K562 (cell line): ENCODE data around the gene MPND. TPM values are rescaled to one million over a fixed set of nuclear protein-coding genes. Genes with fewer than 3 reads are reported as not detected.
A peak's percentile ranks its signal among the peaks of the same experiment; 100 is the strongest.

Experiments
- CSDE1 ChIP-seq, 2 experiments: fragments of 450-650 bp; IDR thresholded peaks; 2 replicates each; pipeline ENCODE4 v1.6.1; 2016; ENCODE audit warnings: mild to moderate bottlenecking in 1 of 2
- HEY1 ChIP-seq: fragments of 250-450 bp; sonication (Bioruptor Pico); IDR thresholded peaks from 2 replicates; pipeline ENCODE4 v1.5.0; 2020; ENCODE audit warnings: mild to moderate bottlenecking, moderate library complexity, borderline replicate concordance
- MTA2 ChIP-seq: fragments of 450-650 bp; IDR thresholded peaks from 2 replicates; pipeline ENCODE4 v1.6.1; 2016; ENCODE audit warnings: low read depth
- NBN ChIP-seq: fragments of 450-650 bp; IDR thresholded peaks from 2 replicates; pipeline ENCODE4 v1.6.1; 2016; ENCODE audit warnings: low read depth, mild to moderate bottlenecking
- NUFIP1 ChIP-seq: fragments of 450-650 bp; IDR thresholded peaks from 2 replicates; pipeline ENCODE4 v1.6.1; 2018; ENCODE audit not compliant: partially characterized antibody
- RCOR1 ChIP-seq, 2 experiments: IDR thresholded peaks; 2 replicates each; pipeline ENCODE4 v1.6.1; 2012; ENCODE audit warnings: low read depth in 2 of 2, low read length in 2 of 2, borderline replicate concordance in 1 of 2, improper control_type of control experiment in 1 of 2
- SMC3 ChIP-seq: conservative IDR thresholded peaks from 2 replicates; pipeline ENCODE4 v1.6.1; 2011; ENCODE audit warnings: low read depth, low read length, improper control_type of control experiment; ENCODE audit not compliant: insufficient read depth
- ZNF76 ChIP-seq: fragments of 250-450 bp; sonication (Bioruptor Pico); IDR thresholded peaks from 2 replicates; pipeline ENCODE4 v1.4.0; 2020; ENCODE audit warnings: mild to moderate bottlenecking, moderate library complexity, borderline replicate concordance
- ZNF79 ChIP-seq: fragments of 250-450 bp; sonication (Bioruptor Pico); IDR thresholded peaks from 2 replicates; pipeline ENCODE4 v1.4.0; 2020; ENCODE audit warnings: low read depth, mild to moderate bottlenecking, moderate library complexity
- ZNF830 ChIP-seq: fragments of 250-450 bp; sonication (Bioruptor Pico); IDR thresholded peaks from 2 replicates; pipeline ENCODE4 v1.5.0; 2021; ENCODE audit warnings: mild to moderate bottlenecking
- polyA plus RNA-seq, 8 experiments: library from polyadenylated mRNA; depleted of rRNA in 4 of 8; stranded (reverse) in 5 of 8; unstranded in 3 of 8; fragments of >200 nt; fragmentation: Nextera tagmentation in 2 of 8; fragmentation: Illumina TruSeq in 1 of 8; extraction: Ambion mirVana in 2 of 8; extraction: Trizol in 1 of 8; gene quantifications; 2 replicates each; pipeline versions ENCODE4 v1.2.1 to v1.2.3, GENCODE V29; 2011 to 2014; ENCODE audit warnings: inconsistent platforms in 1 of 8, missing spikeins in 1 of 8
- total RNA-seq, 7 experiments: library from RNA; depleted of rRNA in 6 of 7; stranded (reverse); fragments of >200 nt in 6 of 7; fragmentation: Illumina TruSeq in 2 of 7; extraction: Trizol in 2 of 7; gene quantifications; 2 replicates each; pipeline versions ENCODE4 v1.2.1 to v1.2.3, GENCODE V29; 2011 to 2021; ENCODE audit warnings: low replicate concordance in 1 of 7
- TF ChIP-seq, protein P1 (sequence below): fragments of 200-400 bp; formaldehyde crosslinking; IDR thresholded peaks from 2 replicates; pipeline ENCODE4 v1.6.1; 2017; ENCODE audit warnings: mild to moderate bottlenecking, low read depth, low read length, moderate library complexity
- TF ChIP-seq, protein P2 (sequence below): fragments of 450-650 bp; conservative IDR thresholded peaks from 2 replicates; pipeline ENCODE4 v1.6.1; 2016; ENCODE audit warnings: missing genetic modification characterization, low read depth, mild to moderate bottlenecking, missing compliant biosample characterization, moderate library complexity
- TF ChIP-seq, protein P3 (sequence below): IDR thresholded peaks from 3 replicates; pipeline ENCODE4 v1.6.1; 2011; ENCODE audit warnings: borderline replicate concordance, mild to moderate bottlenecking; ENCODE audit not compliant: insufficient read length, insufficient read depth
- TF ChIP-seq, protein P4 (sequence below): IDR thresholded peaks from 2 replicates; pipeline ENCODE4 v1.6.1; 2014; ENCODE audit warnings: antibody characterized with exemption
- TF ChIP-seq, protein P5 (sequence below), 2 experiments: fragments of 450-650 bp; IDR thresholded peaks; 2 replicates each; pipeline ENCODE4 v1.6.1; 2016
- TF ChIP-seq, protein P6 (sequence below): fragments of 250-450 bp; sonication (Bioruptor Pico); IDR thresholded peaks from 2 replicates; pipeline ENCODE4 v1.5.0; 2021; ENCODE audit warnings: mild to moderate bottlenecking, moderate library complexity

MPND gene
- total and polyA plus RNA-seq, 9 of the 15 experiments (the other 6 are each of a cell fraction or from before 2014, with no cell fraction given) = 0.25 to 14.0 (median 3.9) TPM

DNA sequence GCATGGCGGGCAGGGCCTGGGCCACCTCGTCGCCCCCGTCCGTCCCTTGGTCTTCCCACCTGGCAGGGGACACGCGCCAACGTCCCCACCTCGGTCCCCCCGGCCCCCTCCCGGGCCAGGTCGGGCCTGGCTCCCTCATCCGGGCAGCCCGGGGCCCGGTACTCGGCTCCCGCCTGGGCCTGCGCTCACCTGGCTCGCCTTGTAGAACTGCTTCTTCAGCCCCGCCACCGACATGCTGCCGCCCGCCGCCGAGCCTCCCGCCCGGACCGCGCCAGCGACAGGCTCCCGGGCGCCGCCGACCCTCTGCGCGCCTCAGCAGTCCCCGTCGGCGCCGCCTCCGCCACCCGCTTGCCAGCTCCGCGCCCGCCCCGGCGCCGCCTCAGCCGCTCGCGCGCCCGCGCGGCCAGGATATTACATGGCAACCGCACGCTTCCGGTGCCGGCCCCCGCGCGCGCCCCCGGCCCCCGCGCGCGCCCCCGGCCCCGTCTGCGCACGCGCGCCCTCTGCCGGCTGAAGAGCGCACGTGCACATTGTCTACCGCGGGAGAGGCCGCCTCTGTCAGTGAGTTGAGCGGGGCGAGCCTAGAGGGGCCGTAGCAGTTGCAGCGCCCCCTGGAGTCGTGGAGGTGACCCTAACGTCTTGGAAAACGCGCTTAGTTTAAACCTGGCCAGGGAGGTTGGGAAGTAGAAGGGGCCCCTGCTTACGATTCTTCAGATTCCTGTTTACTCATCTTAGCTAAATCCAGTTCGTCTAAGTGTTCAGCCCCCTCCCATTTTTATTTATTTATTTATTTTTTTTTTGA, 57.0 kb downstream of the MPND start, which contains the start of gene SH3GL1 (continued):
- TF ChIP-seq, protein P1, sequence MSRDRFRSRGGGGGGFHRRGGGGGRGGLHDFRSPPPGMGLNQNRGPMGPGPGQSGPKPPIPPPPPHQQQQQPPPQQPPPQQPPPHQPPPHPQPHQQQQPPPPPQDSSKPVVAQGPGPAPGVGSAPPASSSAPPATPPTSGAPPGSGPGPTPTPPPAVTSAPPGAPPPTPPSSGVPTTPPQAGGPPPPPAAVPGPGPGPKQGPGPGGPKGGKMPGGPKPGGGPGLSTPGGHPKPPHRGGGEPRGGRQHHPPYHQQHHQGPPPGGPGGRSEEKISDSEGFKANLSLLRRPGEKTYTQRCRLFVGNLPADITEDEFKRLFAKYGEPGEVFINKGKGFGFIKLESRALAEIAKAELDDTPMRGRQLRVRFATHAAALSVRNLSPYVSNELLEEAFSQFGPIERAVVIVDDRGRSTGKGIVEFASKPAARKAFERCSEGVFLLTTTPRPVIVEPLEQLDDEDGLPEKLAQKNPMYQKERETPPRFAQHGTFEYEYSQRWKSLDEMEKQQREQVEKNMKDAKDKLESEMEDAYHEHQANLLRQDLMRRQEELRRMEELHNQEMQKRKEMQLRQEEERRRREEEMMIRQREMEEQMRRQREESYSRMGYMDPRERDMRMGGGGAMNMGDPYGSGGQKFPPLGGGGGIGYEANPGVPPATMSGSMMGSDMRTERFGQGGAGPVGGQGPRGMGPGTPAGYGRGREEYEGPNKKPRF = no peak
- TF ChIP-seq CSDE1 (IDR thresholded peaks at IDR 0.05) (no peak), ZNF830 (CRISPR knock-in tag) (no peak), NUFIP1 (no peak), ZNF79 (no peak), SMC3 (peak; percentile 53), ZNF76 (no peak), HEY1 (CRISPR knock-in tag) (no peak), NBN (peak; percentile 82), MTA2 (no peak), RCOR1 (IDR thresholded peaks at IDR 0.05; ENCODE audit: borderline replicate concordance in 1 of 2, low read depth in 2 of 2, low read length in 2 of 2) (peak in 1 of 2 experiments; percentile 84; a peak in 2 of 4 replicates)
- TF ChIP-seq, protein P2, sequence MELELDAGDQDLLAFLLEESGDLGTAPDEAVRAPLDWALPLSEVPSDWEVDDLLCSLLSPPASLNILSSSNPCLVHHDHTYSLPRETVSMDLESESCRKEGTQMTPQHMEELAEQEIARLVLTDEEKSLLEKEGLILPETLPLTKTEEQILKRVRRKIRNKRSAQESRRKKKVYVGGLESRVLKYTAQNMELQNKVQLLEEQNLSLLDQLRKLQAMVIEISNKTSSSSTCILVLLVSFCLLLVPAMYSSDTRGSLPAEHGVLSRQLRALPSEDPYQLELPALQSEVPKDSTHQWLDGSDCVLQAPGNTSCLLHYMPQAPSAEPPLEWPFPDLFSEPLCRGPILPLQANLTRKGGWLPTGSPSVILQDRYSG = no peak
- TF ChIP-seq, protein P3, sequence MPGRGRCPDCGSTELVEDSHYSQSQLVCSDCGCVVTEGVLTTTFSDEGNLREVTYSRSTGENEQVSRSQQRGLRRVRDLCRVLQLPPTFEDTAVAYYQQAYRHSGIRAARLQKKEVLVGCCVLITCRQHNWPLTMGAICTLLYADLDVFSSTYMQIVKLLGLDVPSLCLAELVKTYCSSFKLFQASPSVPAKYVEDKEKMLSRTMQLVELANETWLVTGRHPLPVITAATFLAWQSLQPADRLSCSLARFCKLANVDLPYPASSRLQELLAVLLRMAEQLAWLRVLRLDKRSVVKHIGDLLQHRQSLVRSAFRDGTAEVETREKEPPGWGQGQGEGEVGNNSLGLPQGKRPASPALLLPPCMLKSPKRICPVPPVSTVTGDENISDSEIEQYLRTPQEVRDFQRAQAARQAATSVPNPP = no peak
- TF ChIP-seq, protein P4, sequence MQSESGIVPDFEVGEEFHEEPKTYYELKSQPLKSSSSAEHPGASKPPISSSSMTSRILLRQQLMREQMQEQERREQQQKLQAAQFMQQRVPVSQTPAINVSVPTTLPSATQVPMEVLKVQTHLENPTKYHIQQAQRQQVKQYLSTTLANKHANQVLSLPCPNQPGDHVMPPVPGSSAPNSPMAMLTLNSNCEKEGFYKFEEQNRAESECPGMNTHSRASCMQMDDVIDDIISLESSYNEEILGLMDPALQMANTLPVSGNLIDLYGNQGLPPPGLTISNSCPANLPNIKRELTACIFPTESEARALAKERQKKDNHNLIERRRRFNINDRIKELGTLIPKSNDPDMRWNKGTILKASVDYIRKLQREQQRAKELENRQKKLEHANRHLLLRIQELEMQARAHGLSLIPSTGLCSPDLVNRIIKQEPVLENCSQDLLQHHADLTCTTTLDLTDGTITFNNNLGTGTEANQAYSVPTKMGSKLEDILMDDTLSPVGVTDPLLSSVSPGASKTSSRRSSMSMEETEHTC = no peak
- TF ChIP-seq, protein P5, sequence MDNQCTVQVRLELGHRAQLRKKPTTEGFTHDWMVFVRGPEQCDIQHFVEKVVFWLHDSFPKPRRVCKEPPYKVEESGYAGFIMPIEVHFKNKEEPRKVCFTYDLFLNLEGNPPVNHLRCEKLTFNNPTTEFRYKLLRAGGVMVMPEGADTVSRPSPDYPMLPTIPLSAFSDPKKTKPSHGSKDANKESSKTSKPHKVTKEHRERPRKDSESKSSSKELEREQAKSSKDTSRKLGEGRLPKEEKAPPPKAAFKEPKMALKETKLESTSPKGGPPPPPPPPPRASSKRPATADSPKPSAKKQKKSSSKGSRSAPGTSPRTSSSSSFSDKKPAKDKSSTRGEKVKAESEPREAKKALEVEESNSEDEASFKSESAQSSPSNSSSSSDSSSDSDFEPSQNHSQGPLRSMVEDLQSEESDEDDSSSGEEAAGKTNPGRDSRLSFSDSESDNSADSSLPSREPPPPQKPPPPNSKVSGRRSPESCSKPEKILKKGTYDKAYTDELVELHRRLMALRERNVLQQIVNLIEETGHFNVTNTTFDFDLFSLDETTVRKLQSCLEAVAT (IDR thresholded peaks at IDR 0.05) = peak in 1 of 2 experiments; percentile 37; a peak in 2 of 4 replicates
- TF ChIP-seq, protein P6, sequence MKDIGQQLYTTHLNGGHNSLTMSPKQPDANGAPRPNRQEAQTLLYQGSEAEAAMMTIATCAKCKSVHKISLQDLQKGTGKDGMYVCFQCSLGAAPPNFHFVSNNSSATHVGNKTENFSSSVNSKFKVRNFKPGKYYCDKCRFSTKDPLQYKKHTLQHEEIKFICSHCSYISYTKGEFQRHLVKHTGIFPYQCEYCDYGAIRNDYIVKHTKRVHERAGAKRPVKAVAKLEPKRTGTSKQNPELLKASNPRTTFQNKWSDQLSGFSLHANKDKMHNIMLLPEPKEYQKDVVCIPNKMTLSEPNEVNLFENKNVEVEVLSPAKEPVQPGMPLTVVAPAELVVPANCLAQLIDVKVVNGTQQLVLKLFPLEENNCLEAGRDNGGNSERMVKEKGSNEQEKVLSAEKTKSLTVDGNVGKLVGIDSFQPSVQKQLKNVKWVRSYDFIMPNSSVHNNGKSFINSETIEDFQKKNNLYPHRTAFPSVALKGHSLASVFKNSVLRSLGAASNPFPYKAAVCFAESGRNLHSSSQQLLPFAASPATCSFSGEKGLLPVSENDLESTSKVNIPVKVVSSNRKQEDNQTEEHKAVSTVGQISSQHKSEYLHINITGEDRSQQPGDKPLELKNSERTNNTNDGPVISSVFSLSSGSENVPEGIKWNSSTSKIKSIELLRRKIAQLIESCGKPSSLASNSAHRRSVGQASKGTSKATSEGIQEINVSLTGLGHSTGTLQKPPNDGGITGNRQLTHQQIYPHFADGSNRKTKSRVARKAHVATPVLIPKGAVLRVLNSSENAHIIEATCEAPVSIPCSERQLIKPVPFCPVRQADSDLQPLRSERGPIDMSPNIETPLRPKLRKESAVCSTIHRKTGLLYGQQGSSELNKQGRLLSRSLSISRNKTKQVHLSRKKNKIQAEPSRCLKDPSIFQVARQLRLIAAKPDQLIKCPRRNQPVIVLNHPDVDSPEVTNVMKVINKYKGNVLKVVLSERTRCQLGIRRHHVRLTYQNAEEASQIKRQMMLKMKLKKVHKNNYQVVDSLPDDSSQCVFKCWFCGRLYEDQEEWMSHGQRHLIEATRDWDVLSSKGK (CRISPR knock-in tag) = no peak
